ENCODE results near the gene EFR3B.

Gene EFR3B

DNA sequence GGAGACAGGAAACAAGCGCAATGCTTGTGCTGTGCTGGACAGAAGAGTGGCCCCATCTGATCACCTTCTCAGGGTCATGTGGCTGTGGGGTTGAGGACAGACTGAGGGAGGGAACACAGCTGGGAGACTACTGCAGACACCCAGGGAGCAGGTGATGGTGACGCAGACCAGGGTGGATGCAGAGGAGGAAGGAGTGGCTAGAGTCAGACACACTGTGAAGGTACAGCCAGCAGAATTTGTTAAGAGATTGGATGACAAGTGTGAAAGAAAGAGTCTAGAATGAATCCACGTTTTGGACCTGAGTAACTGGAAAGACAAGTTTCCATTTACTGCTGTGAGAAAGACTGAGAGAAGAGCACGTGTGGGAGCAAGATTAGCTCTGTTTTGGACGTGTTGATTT, 142.4 kb downstream of the EFR3B start:
- DNase-seq (ENCODE audit: low read depth): no peak

DNA sequence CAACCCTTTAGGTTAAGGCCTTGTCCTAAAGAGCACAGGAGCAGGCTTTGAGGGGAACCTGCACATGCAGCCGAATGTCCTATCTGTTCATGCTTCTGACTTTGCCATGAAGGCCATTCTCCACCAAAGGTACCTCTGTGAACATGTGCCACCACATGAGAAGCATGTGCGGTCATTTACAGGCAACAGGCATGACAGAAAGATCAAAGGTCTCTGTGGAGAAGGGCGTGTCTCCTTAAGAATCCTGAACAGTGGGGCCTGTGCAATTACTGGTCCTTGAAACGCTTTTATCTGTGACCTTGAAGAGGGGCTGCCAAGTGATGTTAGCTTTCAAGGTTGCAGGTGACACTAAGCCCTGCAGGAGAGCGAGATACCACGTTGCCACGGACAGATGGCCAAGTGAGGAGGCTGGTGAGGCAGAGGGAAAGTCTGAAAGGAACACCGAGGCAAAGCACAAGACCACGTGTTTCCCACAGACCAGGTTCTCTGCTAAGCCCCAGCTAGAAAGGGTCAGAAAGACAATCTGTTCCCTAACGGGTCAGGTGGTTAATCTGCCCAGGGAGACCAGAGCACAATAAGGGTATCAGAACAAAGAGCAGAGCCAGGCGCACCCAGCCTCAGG, 146.0 kb downstream of the EFR3B start:
- DNase-seq (ENCODE audit: low read depth): no peak

DNA sequence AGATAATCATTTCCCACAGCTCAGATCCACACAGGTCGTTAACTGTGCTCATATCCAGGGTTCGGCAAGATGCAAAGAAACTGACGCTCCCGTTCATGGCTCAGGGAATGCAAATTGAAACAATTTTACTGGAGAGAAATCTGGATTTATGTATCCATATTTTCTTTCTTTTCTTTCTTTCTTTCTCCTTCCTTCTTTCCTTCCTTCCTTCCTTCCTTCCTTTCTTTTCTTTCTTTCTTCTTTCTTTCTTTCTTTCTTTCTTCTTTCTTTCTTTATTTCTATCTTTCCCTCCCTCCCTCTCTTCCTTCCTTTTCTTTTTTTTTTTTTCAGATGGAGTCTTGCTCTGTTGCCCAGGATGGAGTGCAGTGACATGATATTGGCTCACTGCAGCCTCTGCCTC, 146.5 kb downstream of the EFR3B start:
- no peak for DNase-seq (ENCODE audit: low read depth)

DNA sequence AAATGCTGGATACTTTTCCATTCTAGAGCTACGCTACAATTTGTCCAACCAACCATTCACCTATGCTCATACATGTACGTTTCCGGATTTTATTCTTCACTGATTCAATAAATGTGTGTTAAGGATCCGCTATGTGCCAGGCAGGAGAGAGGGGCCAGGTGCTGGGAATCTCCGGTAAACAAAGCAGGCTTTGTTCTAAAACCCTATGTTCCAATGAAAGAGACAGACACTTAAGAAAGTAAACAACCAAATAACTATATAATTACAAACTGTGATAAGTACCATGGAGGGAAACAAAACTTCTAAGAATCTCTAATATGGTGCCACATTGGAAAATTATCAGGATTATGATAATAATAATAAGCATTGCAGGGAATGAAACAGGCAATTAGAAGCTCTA, 148.7 kb downstream of the EFR3B start:
- no peak for DNase-seq (ENCODE audit: low read depth)

DNA sequence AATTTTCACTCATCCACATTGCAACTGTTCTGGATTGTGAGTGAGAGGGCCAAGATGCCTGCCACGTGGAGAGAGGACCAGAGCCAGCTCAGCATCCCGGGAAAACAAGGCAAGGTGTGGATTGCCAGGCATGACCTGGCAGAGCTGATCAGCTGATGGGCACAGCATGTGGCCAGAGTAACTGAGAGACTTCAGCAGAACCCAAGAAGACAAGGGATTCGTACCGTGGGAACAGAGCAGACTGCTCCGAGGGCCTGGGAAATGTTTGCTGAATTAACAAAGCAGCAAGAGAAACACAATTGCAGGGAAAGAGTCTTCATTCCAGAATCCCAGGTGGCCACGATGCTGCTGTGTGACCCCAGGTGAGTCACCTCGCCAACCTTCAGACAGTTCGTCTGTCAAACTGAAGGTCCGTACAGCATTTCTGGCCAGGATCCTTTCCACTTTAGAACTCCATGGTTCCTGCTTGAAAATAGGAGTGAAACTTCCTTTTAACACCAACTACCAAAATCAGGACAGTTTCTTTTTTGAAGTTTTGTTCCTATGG, 152.8 kb downstream of the EFR3B start:
- DNase-seq (ENCODE audit: low read depth): no peak

DNA sequence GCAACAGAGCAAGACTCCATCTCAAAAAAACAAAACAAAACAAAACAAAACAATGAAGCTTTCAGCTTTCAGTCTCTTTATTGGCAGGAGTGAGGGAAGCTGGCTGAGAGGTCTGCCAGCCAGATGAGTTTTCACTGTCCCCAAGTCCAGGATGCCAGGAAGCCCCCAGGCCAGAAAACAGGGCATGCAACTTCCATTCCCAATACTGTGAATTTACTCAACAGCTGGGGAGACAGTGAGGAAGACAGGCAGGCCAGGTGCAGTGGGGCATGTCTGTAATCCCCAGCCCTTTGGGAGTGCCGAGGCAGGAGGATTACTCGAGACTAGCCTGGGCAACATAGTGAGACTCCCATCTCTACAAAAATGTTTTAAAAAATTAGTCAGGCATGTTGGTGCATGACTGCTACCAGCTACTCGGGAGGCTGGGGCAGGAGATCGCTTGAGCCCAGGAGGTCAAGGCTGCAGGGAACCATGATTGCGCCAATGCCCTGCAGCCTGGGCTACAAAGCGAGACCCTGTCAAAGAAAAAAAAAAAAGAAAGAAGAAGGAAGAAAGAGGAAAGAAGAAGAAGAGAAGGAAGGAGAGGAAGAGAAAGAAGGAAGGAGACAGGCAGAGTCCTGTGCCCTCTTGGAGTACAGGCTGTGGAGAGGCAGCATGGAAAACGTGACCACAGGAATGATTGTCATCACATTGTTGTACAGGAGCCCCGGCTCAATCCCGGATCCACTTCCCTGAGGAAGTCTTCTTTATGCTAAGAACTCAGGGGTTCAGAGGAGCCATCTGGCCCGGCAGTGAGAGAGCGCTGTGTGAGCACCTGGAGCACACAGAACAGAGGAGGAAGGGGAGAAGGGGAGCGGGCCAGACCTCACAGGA, 155.7 kb downstream of the EFR3B start:
- no peak for DNase-seq (ENCODE audit: low read depth)

DNA sequence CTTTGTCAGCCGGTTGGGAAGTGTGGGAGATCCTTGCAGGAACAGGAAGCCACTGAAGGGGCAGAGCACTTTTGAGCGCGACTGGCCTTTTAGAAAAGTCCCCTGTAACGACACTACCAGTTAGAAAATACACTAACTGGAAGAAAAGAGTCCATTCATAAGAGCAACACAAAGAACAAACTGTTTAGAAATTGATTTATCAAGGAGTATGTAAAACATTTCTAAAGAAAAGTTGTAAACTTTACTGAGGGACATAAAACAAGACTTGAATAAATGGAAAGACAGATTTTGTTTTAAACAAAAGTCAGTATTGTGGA, 156.3 kb downstream of the EFR3B start:
- DNase-seq (ENCODE audit: low read depth): no peak

DNA sequence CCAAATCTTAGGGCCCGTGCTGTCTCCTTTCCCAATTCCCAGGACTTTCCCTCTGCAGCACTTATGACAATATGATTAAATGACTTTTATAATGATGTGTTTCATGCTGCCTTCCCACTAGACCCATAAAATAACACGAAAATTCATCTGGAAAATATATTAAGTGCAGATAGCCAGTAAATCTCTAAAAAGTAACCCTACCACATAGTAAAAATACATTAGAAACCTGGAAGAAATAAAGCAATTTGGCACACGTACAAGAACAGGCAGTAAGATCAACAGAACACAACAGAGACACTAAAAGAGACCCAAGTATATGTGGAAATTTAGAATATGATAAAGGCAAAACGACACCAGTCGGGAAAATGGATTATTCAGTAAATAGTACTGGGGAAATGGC, 156.7 kb downstream of the EFR3B start:
- DNase-seq (ENCODE audit: low read depth): no peak

DNA sequence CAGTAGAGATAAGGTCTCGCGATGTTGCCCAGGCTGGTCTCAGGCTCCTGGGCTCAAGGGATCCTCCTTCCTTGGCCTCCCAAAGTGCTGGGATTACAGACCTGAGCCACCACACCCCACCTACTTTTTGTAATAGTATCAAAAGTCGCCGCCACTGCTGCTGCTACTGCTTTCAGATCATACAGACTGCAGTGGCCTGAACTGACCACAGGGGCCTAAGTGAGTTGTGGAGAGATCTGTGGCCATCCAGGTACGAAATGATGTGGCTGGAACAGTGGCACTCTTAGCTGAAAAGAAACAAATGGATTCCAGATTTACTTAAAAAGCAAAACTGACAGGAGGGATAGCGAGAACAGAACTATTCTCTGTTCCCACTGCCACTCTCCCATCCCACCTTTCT, 159.4 kb downstream of the EFR3B start:
- no peak for DNase-seq (ENCODE audit: low read depth)

DNA sequence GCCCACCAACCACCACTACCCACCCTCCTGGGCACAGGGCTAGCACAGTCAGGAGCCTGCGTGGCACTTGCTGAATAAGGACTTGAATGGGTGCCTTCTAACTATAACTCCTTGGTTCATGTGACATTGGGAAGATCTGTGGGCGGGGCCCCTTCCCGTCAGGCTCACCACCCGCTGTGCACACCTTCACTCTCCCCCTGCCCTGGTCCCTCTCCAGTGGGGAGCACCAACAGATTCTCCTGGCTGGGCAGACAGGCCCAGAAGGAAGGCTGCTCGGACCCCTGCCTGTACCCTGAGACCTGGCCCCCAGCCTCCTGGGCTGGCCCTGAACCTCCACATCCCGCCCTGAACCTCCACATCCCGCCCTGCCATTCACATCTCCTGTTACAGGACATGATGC, 159.9 kb downstream of the EFR3B start:
- no peak for DNase-seq (ENCODE audit: low read depth)

DNA sequence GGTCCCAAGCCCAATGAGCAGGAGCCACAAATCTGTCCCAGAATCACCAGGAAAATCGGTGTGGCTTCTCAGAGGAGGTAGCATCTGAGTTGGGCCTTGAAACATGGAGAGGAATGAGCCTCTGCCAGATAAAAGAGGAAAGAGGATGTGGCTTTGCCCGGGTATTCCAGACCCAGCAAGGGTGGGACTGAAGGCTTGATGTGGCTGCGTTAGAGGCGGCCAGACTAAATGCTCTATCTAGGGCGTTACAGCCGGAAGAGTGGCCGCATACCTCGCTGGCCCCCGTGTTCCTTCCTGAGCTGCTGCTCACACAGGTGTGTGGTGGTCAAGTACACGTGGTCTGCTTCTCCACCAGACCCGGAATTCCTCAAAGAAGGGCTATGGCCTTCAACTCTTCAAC, 160.4 kb downstream of the EFR3B start:
- no peak for DNase-seq (ENCODE audit: low read depth)

DNA sequence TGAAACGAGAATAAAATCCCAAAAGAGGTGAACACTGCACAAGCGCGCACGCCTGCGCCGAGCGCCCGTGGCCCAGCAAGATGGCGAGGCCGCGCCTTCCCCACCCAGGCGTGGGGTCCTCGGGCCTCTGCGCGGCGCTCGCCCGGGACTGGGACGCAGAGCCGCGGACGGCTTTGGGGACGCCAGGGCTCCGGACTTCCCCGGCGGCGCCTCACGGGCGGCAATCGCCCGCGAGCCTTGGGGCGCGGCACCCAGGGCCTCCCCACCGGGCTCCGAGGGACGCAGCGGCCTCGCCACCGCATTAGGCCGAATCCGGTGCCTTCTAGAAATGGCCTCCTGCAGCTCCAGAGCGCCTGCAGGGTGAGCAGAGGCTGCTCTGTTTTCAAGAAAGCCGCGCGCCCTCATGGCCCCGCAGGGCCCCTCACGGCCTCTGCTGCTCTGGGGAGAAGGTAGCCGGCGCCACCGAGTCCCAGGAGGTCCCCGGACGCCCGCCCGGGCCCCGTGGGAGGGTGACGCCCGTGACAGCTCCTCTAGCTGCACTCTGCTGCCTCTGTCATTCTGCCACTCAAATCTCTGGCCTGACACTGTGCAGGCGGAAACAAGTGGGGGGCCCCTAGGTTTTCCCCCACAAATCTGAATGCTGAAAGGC, 162.4 kb downstream of the EFR3B start:
- DNase-seq (ENCODE audit: low read depth): no peak

DNA sequence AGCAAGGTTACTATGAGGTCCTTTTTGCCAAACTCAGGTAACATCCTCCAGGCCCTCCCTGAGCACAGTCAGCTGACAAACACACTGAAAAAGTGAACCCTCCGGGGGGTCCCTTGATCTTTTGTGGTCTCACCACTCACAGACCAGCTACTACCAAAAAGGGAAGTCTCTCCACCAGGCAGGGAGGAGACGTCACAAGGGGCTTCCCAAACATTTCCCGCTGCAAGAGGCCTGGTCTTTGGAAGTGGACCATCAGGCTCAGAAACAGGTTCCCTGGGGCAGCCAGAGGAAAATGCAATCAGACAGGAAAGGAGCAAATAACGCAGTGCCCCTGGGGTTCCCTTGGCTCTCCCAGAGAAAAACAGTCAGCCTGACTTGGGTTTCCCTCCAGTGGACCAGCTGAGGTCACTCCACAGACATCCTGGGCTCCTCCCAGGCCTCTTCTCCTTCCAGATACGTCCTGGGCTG, 165.2 kb downstream of the EFR3B start:
- no peak for DNase-seq (ENCODE audit: low read depth)
